H9 (cell line): Measurements from ENCODE around the gene DMD. TPM values are rescaled to one million over a fixed set of nuclear protein-coding genes. Genes with fewer than 3 reads are reported as not detected.

Source experiments
- DNase-seq: peaks from one replicate; pipeline ENCODE4 v3.0.0-alpha.2; 2017
- H2AFZ ChIP-seq: one replicate; pipeline ENCODE4 v1.6.1; 2013; ENCODE audit warnings: mild to moderate bottlenecking, low read length, control low read depth, moderate library complexity
- H2AK5ac ChIP-seq: 2 replicates; pipeline ENCODE4 v1.6.1; 2013; ENCODE audit warnings: low read length, control low read depth, mixed read lengths; ENCODE audit not compliant: insufficient read length
- H2BK120ac ChIP-seq: one replicate; pipeline ENCODE4 v1.6.1; 2013; ENCODE audit warnings: low read depth, mild to moderate bottlenecking, low read length, control low read depth, inconsistent platforms; ENCODE audit not compliant: poor library complexity, severe bottlenecking
- H2BK12ac ChIP-seq: 2 replicates; pipeline ENCODE4 v1.6.1; 2013; ENCODE audit warnings: low read length, control low read depth, mixed read lengths, low read depth; ENCODE audit not compliant: insufficient read length
- H2BK15ac ChIP-seq: 2 replicates; pipeline ENCODE4 v1.6.1; 2013; ENCODE audit warnings: low read depth, low read length, control low read depth
- H2BK20ac ChIP-seq: one replicate; pipeline ENCODE4 v1.6.1; 2013; ENCODE audit warnings: low read depth, mild to moderate bottlenecking, low read length, control low read depth, inconsistent platforms; ENCODE audit not compliant: poor library complexity, severe bottlenecking
- H2BK5ac ChIP-seq: 2 replicates; pipeline ENCODE4 v1.6.1; 2013; ENCODE audit warnings: low read length, control low read depth, mixed read lengths; ENCODE audit not compliant: insufficient read length
- H3K14ac ChIP-seq: 2 replicates; pipeline ENCODE4 v1.6.1; 2013; ENCODE audit warnings: low read length, control low read depth; ENCODE audit not compliant: insufficient read depth
- H3K18ac ChIP-seq: 2 replicates; pipeline ENCODE4 v1.6.1; 2013; ENCODE audit warnings: low read depth, mild to moderate bottlenecking, mixed read lengths, low read length, control low read depth; ENCODE audit not compliant: insufficient read length
- H3K23ac ChIP-seq: 2 replicates; pipeline ENCODE4 v1.6.1; 2013; ENCODE audit warnings: low read length, control low read depth, mixed read lengths, low read depth; ENCODE audit not compliant: insufficient read length
- H3K23me2 ChIP-seq: 2 replicates; pipeline ENCODE4 v1.6.1; 2013; ENCODE audit warnings: low read depth, mild to moderate bottlenecking, mixed read lengths, low read length, control low read depth; ENCODE audit not compliant: insufficient read length, poor library complexity, severe bottlenecking
- H3K27ac ChIP-seq: 2 replicates; pipeline ENCODE4 v1.5.1; 2013; ENCODE audit warnings: low read length, control low read depth, mixed read lengths, low read depth; ENCODE audit not compliant: insufficient read length
- H3K27me3 ChIP-seq: 2 replicates; pipeline ENCODE4 v1.6.1; 2013; ENCODE audit warnings: low read length, control low read depth, inconsistent platforms; ENCODE audit not compliant: insufficient read depth
- H3K4ac ChIP-seq: 2 replicates; pipeline ENCODE4 v1.6.1; 2013; ENCODE audit warnings: low read depth, mild to moderate bottlenecking, control low read depth, inconsistent platforms, low read length, moderate library complexity
- H3K4me1 ChIP-seq: 2 replicates; pipeline ENCODE4 v1.6.1; 2013; ENCODE audit warnings: low read length, control low read depth, inconsistent platforms; ENCODE audit not compliant: insufficient read depth
- H3K4me2 ChIP-seq: 2 replicates; pipeline ENCODE4 v1.6.1; 2013; ENCODE audit warnings: low read length, control low read depth, mixed read lengths; ENCODE audit not compliant: insufficient read length, insufficient read depth
- H3K56ac ChIP-seq: 2 replicates; pipeline ENCODE4 v1.6.1; 2013; ENCODE audit warnings: low read depth, mild to moderate bottlenecking, mixed read lengths, low read length, control low read depth; ENCODE audit not compliant: insufficient read length
- H3K79me1 ChIP-seq: 2 replicates; pipeline ENCODE4 v1.6.1; 2013; ENCODE audit warnings: low read depth, mild to moderate bottlenecking, moderate library complexity, low read length, control low read depth, inconsistent platforms; ENCODE audit not compliant: insufficient read depth, poor library complexity, severe bottlenecking
- H3K79me2 ChIP-seq: 2 replicates; pipeline ENCODE4 v1.6.1; 2013; ENCODE audit warnings: low read length, control low read depth, inconsistent platforms; ENCODE audit not compliant: insufficient read depth
- H3K9ac ChIP-seq: 2 replicates; pipeline ENCODE4 v1.6.1; 2013; ENCODE audit warnings: low read length, control low read depth, mixed read lengths; ENCODE audit not compliant: insufficient read length; ENCODE audit errors: extremely low read depth
- H3K9me3 ChIP-seq: one replicate; pipeline ENCODE4 v1.6.1; 2013; ENCODE audit warnings: low read depth, low read length, inconsistent platforms; ENCODE audit not compliant: control insufficient read depth
- H3T11ph ChIP-seq: one replicate; pipeline ENCODE4 v1.6.1; 2013; ENCODE audit warnings: mild to moderate bottlenecking, low read length, control low read depth, inconsistent platforms
- H4K20me1 ChIP-seq: one replicate; pipeline ENCODE4 v1.6.1; 2013; ENCODE audit not compliant: control insufficient read depth, insufficient read length, insufficient read depth
- H4K5ac ChIP-seq: 2 replicates; pipeline ENCODE4 v1.6.1; 2013; ENCODE audit warnings: low read depth, mild to moderate bottlenecking, mixed read lengths, low read length, control low read depth; ENCODE audit not compliant: insufficient read length
- H4K8ac ChIP-seq: replicated peaks from 2 replicates; pipeline ENCODE4 v1.6.1; 2013; ENCODE audit warnings: low read length, control low read depth, mixed read lengths, low read depth; ENCODE audit not compliant: insufficient read length
- H4K91ac ChIP-seq: 2 replicates; pipeline ENCODE4 v1.6.1; 2013; ENCODE audit warnings: low read depth, mild to moderate bottlenecking, moderate library complexity, mixed read lengths, low read length, control low read depth; ENCODE audit not compliant: insufficient read length
- H3K27ac Mint-ChIP-seq, 3 experiments: 2 replicates in 2 of 3; 3 replicates in 1 of 3; pipeline ENCODE4 v1.8.0; 2020 to 2021; ENCODE audit warnings: mixed read lengths in 3 of 3, mild to moderate bottlenecking in 1 of 3, moderate library complexity in 1 of 3
- H3K27me3 Mint-ChIP-seq: 2 replicates; pipeline ENCODE4 v1.8.0; 2021; ENCODE audit warnings: low read depth, mild to moderate bottlenecking, moderate library complexity, mixed read lengths
- H3K36me3 Mint-ChIP-seq, 3 experiments: 2 replicates in 2 of 3; 3 replicates in 1 of 3; pipeline ENCODE4 v1.8.0; 2020 to 2021; ENCODE audit warnings: low read depth in 3 of 3, mixed read lengths in 3 of 3; ENCODE audit not compliant: insufficient read depth in 1 of 3
- H3K4me1 Mint-ChIP-seq, 2 experiments: 2 replicates each; pipeline ENCODE4 v1.8.0; 2020; ENCODE audit warnings: mixed read lengths in 2 of 2
- H3K4me3 Mint-ChIP-seq, 2 experiments: 2 replicates in 1 of 2; 3 replicates in 1 of 2; pipeline ENCODE4 v1.8.0; 2020 to 2021; ENCODE audit warnings: mild to moderate bottlenecking in 2 of 2, mixed read lengths in 2 of 2, moderate library complexity in 1 of 2
- H3K9me3 Mint-ChIP-seq, 2 experiments: 2 replicates in 1 of 2; 3 replicates in 1 of 2; pipeline ENCODE4 v1.8.0; 2020; ENCODE audit warnings: mild to moderate bottlenecking in 2 of 2, mixed read lengths in 2 of 2, moderate library complexity in 1 of 2
- CTCF ChIP-seq: fragments of 200-600 bp; sonication (generic); conservative IDR thresholded peaks from 3 replicates; pipeline ENCODE4 v1.8.0; 2021; ENCODE audit warnings: antibody characterized with exemption, mild to moderate bottlenecking
- WGBS: extraction: QIAGEN DNeasy Blood & Tissue Kit; methylation state at CpG from one replicate; pipeline ENCODE4 v1.1.7; 2013; ENCODE audit warnings: missing lambda C conversion rate, low lambda C conversion rate, mixed read lengths; ENCODE audit not compliant: insufficient read length; ENCODE audit errors: extremely low coverage; 5-methylcytosine and 5-hydroxymethylcytosine counted together
- total RNA-seq: library from RNA; stranded (reverse); gene quantifications from 2 replicates; pipeline ENCODE4 v1.2.1, GENCODE V29; 2021

Gene DMD
- total RNA-seq, 1 experiment from 2014 or later = 3.8 TPM

GRCh38 chrX:31314921-31315320, 1896.4 kb downstream of the DMD start:
- Histone ChIP-seq H2AFZ (no peak overlapping the region), H4K91ac (no peak overlapping the region), H3K27ac (no peak overlapping the region), H2AK5ac (no peak overlapping the region), H2BK20ac (no peak overlapping the region), H2BK12ac (no peak overlapping the region), H4K20me1 (no peaks in the 10 kb centered on the region), H3K27me3 (no peaks in the 10 kb centered on the region), H3K4me2 (no peak overlapping the region), H3K9ac (no peak overlapping the region), H2BK120ac (no peak overlapping the region), H3K14ac (no peak overlapping the region), H3K4ac (no peak overlapping the region), H4K8ac (no peak overlapping the region), H3K56ac (no peak overlapping the region), H3K9me3 (no peaks in the 10 kb centered on the region), H3K79me2 (no peaks in the 10 kb centered on the region), H3K23me2 (no peaks in the 10 kb centered on the region), H3K18ac (no peak overlapping the region), H3T11ph (no peak overlapping the region), H2BK5ac (no peak overlapping the region), H4K5ac (no peak overlapping the region), H2BK15ac (no peak overlapping the region), H3K23ac (no peak overlapping the region), H3K79me1 (no peaks in the 10 kb centered on the region), H3K4me1 (no peaks in the 10 kb centered on the region)
- Mint-ChIP-seq H3K4me1 (peaks cover 2 to 6% of the 10 kb centered on the region in 2 experiments; a peak in 2 of 4 replicates), H3K27me3 (no peaks in the 10 kb centered on the region; the same call in 1 of the 2 replicates), H3K4me3 (no peak overlapping the region), H3K36me3 (peaks cover 1 to 12% (median 5%) of the 10 kb centered on the region in 3 experiments; a peak in 5 of 7 replicates), H3K27ac (no peak overlapping the region), H3K9me3 (peaks cover 61 to 72% of the 10 kb centered on the region in 2 experiments)
- WGBS = no CpG with 5 or more reads among the region's 3 CpGs
- no peak for DNase-seq
- TF ChIP-seq CTCF = no peak
